Activated T-cell treated with anti-CD3 and anti-CD28 coated beads for 1 hour (primary cell): ENCODE data around the gene ARHGAP22.

Experiments
- DNase-seq: peaks from one replicate; pipeline ENCODE4 v3.0.0-alpha.2; 2020; ENCODE audit warnings: low read depth

The ARHGAP22 gene

GRCh38 chr10:48533540-48533939 lies 71.3 kb downstream of the ARHGAP22 start:
- no peak for DNase-seq

- DNase-seq, result no peak
These were observed 73.4 kb downstream of the ARHGAP22 start for GRCh38 chr10:48531486-48531885.

- no peak for DNase-seq
These were observed 75.5 kb downstream of the ARHGAP22 start for GRCh38 chr10:48529331-48529730.

- no peak for DNase-seq
These were observed 77.1 kb downstream of the ARHGAP22 start for GRCh38 chr10:48527756-48528155.

- no peak for DNase-seq
These were observed 77.9 kb downstream of the ARHGAP22 start for GRCh38 chr10:48526846-48527505.

- no peak for DNase-seq
These were observed 78.7 kb downstream of the ARHGAP22 start for GRCh38 chr10:48526011-48526821.

- DNase-seq, result no peak
These were observed 79.8 kb downstream of the ARHGAP22 start for GRCh38 chr10:48525113-48525512.

GRCh38 chr10:48523820-48524758 lies 80.8 kb downstream of the ARHGAP22 start:
- DNase-seq, result no peak

- DNase-seq, result no peak
These were observed 81.6 kb downstream of the ARHGAP22 start for GRCh38 chr10:48523212-48523819.

- no peak for DNase-seq
These were observed 82.7 kb downstream of the ARHGAP22 start for GRCh38 chr10:48522011-48522765.

- no peak for DNase-seq
These were observed 84.3 kb downstream of the ARHGAP22 start for GRCh38 chr10:48520594-48520993.

- DNase-seq, result no peak
These were observed 84.7 kb downstream of the ARHGAP22 start for GRCh38 chr10:48520184-48520506.

GRCh38 chr10:48519481-48520183 lies 85.2 kb downstream of the ARHGAP22 start:
- DNase-seq, result no peak

GRCh38 chr10:48518986-48519385 lies 85.9 kb downstream of the ARHGAP22 start:
- DNase-seq, result no peak

- DNase-seq, result no peak
These were observed 86.7 kb downstream of the ARHGAP22 start for GRCh38 chr10:48517911-48518811.

GRCh38 chr10:48517482-48517881 lies 87.4 kb downstream of the ARHGAP22 start:
- no peak for DNase-seq

- no peak for DNase-seq
These were observed 88.0 kb downstream of the ARHGAP22 start for GRCh38 chr10:48516911-48517310.

- no peak for DNase-seq
These were observed 90.0 kb downstream of the ARHGAP22 start for GRCh38 chr10:48514916-48515315.

GRCh38 chr10:48514255-48514654 lies 90.6 kb downstream of the ARHGAP22 start:
- no peak for DNase-seq

- DNase-seq, result no peak
These were observed 92.0 kb downstream of the ARHGAP22 start for GRCh38 chr10:48512861-48513260.
